DOHH2 (cell line): Measurements from ENCODE around the gene EEIG2.

ENCODE experiments used
- EZH2phosphoT487 ChIP-seq: fragments of 200-600 bp; sonication (generic); IDR thresholded peaks from 2 replicates; pipeline ENCODE4 v1.6.1; 2017; ENCODE audit warnings: borderline replicate concordance, mild to moderate bottlenecking, antibody characterized with exemption, low read length, moderate library complexity, mixed read lengths
- TF ChIP-seq, protein P1 (sequence below): fragments of 200-600 bp; sonication (generic); IDR thresholded peaks from one replicate; pipeline ENCODE4 v1.5.1; 2014; ENCODE audit warnings: antibody characterized with exemption, mild to moderate bottlenecking, low read depth, low read length; ENCODE audit not compliant: poor library complexity, severe bottlenecking

DNA sequence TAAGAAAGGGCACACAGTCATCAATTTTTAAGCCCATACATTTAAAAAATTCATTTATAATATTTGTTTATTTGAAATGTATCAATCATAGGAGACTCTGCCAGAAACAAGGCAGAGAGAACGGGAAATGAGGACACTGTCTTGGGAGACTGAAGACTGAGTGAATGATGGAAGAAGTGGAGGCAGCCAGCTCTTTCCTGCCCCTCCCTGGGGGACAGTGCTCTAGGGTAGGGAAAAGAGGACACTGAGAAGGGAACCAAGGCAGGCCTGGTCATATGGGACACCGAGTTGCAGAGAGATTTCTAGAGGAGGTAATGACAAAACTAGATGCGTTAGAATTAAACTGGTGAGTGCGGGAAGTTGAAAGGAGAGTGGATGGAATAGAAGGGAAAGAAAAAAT lies 31.6 kb downstream of the EEIG2 start:
- TF ChIP-seq, protein P1, sequence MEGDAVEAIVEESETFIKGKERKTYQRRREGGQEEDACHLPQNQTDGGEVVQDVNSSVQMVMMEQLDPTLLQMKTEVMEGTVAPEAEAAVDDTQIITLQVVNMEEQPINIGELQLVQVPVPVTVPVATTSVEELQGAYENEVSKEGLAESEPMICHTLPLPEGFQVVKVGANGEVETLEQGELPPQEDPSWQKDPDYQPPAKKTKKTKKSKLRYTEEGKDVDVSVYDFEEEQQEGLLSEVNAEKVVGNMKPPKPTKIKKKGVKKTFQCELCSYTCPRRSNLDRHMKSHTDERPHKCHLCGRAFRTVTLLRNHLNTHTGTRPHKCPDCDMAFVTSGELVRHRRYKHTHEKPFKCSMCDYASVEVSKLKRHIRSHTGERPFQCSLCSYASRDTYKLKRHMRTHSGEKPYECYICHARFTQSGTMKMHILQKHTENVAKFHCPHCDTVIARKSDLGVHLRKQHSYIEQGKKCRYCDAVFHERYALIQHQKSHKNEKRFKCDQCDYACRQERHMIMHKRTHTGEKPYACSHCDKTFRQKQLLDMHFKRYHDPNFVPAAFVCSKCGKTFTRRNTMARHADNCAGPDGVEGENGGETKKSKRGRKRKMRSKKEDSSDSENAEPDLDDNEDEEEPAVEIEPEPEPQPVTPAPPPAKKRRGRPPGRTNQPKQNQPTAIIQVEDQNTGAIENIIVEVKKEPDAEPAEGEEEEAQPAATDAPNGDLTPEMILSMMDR = no peak
- TF ChIP-seq EZH2phosphoT487 = no peak
